ENCODE measurements around the gene PKDREJ. TPM values are rescaled to one million over a fixed set of nuclear protein-coding genes. Genes with fewer than 3 reads are reported as not detected.

PKDREJ gene
- total RNA-seq, 1 experiment from 2014 or later: 0.02 TPM

DNA sequence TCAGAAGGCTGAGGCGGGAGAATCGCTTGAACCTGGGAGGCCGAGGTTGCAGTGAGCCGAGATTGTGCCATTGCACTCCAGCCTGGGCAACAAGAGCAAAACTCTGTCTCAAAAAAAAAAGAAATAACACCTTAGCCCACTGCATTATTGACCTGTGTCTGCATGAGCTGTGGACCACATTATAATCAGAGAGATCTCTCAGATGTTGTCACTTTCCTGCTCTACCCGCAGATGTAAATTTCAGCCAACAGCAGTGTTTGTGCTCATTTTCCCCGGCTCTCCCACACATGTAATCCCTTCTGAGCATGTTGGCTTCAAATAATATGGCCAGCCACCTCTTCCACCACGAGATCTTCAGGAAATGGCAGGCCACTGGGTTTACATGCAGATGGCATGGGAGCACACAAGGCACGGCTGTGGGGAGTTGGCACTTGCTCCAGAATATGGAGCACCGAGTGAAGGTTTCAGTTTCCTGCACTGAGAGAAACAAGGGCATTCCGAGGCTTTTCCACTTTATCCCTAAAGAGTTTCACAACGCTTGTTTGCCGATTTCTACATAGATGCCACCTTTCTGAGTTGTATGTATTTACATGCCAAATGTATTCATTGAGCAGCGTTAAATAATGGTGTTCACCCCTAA is 32.8 kb downstream of the PKDREJ start:
- POLR2A ChIA-PET: no interaction called here
- Mint-ChIP-seq H3K4me1 (no peaks in the 10 kb centered on the region), H3K27me3 (ENCODE audit: low read depth) (no peaks in the 10 kb centered on the region), H3K9me3 (peaks cover 6% of the 10 kb centered on the region), H3K4me3 (no peak overlapping the region), H3K27ac (no peak overlapping the region; the same call in 1 of the 2 replicates), H3K36me3 (peaks cover 3% of the 10 kb centered on the region; the same call in 1 of the 2 replicates)
- CTCF ChIA-PET: no interaction called here
- ATAC-seq (no peak), DNase-seq (ENCODE audit: low spot score) (no peak)
- no peak for TF ChIP-seq ZNF317 (CRISPR knock-in tag; IDR thresholded peaks at IDR 0.05; ENCODE audit: borderline replicate concordance, low read depth)

DNA sequence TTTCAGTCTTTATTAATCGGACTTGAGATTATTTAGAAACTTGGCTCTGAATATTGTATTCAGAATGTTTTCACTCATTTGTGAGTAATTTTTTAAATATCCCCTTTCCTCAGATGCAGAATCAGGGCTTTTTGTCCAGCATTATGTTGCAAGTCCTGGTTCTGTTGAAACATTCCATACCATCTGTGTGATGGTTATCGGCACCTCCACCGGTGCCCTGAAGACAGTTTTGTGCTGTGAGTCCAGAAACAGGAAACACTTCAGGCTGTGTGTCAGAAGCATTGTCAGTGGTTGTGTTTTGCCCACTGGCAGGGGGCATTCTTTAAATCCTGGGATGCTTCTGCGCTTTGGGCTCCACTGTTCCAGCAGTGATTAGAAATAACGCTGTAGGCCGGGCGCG is 33.4 kb downstream of the PKDREJ start:
- TF ChIP-seq ATF1 (CRISPR knock-in tag; IDR thresholded peaks at IDR 0.05) (no peak), FOXJ3 (CRISPR knock-in tag; IDR thresholded peaks at IDR 0.05; ENCODE audit: borderline replicate concordance) (no peak), ZNF416 (CRISPR knock-in tag; IDR thresholded peaks at IDR 0.05) (no peak)
- TF ChIP-seq, protein P1, sequence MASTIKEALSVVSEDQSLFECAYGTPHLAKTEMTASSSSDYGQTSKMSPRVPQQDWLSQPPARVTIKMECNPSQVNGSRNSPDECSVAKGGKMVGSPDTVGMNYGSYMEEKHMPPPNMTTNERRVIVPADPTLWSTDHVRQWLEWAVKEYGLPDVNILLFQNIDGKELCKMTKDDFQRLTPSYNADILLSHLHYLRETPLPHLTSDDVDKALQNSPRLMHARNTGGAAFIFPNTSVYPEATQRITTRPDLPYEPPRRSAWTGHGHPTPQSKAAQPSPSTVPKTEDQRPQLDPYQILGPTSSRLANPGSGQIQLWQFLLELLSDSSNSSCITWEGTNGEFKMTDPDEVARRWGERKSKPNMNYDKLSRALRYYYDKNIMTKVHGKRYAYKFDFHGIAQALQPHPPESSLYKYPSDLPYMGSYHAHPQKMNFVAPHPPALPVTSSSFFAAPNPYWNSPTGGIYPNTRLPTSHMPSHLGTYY (CRISPR knock-in tag; IDR thresholded peaks at IDR 0.05): no peak
- TF ChIP-seq, protein P2, sequence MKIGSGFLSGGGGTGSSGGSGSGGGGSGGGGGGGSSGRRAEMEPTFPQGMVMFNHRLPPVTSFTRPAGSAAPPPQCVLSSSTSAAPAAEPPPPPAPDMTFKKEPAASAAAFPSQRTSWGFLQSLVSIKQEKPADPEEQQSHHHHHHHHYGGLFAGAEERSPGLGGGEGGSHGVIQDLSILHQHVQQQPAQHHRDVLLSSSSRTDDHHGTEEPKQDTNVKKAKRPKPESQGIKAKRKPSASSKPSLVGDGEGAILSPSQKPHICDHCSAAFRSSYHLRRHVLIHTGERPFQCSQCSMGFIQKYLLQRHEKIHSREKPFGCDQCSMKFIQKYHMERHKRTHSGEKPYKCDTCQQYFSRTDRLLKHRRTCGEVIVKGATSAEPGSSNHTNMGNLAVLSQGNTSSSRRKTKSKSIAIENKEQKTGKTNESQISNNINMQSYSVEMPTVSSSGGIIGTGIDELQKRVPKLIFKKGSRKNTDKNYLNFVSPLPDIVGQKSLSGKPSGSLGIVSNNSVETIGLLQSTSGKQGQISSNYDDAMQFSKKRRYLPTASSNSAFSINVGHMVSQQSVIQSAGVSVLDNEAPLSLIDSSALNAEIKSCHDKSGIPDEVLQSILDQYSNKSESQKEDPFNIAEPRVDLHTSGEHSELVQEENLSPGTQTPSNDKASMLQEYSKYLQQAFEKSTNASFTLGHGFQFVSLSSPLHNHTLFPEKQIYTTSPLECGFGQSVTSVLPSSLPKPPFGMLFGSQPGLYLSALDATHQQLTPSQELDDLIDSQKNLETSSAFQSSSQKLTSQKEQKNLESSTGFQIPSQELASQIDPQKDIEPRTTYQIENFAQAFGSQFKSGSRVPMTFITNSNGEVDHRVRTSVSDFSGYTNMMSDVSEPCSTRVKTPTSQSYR (CRISPR knock-in tag; IDR thresholded peaks at IDR 0.05): no peak
- TF ChIP-seq, protein P3, sequence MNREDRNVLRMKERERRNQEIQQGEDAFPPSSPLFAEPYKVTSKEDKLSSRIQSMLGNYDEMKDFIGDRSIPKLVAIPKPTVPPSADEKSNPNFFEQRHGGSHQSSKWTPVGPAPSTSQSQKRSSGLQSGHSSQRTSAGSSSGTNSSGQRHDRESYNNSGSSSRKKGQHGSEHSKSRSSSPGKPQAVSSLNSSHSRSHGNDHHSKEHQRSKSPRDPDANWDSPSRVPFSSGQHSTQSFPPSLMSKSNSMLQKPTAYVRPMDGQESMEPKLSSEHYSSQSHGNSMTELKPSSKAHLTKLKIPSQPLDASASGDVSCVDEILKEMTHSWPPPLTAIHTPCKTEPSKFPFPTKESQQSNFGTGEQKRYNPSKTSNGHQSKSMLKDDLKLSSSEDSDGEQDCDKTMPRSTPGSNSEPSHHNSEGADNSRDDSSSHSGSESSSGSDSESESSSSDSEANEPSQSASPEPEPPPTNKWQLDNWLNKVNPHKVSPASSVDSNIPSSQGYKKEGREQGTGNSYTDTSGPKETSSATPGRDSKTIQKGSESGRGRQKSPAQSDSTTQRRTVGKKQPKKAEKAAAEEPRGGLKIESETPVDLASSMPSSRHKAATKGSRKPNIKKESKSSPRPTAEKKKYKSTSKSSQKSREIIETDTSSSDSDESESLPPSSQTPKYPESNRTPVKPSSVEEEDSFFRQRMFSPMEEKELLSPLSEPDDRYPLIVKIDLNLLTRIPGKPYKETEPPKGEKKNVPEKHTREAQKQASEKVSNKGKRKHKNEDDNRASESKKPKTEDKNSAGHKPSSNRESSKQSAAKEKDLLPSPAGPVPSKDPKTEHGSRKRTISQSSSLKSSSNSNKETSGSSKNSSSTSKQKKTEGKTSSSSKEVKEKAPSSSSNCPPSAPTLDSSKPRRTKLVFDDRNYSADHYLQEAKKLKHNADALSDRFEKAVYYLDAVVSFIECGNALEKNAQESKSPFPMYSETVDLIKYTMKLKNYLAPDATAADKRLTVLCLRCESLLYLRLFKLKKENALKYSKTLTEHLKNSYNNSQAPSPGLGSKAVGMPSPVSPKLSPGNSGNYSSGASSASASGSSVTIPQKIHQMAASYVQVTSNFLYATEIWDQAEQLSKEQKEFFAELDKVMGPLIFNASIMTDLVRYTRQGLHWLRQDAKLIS (CRISPR knock-in tag; IDR thresholded peaks at IDR 0.05; ENCODE audit: borderline replicate concordance): no peak
- TF ChIP-seq, protein P4, sequence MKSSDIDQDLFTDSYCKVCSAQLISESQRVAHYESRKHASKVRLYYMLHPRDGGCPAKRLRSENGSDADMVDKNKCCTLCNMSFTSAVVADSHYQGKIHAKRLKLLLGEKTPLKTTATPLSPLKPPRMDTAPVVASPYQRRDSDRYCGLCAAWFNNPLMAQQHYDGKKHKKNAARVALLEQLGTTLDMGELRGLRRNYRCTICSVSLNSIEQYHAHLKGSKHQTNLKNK (CRISPR knock-in tag; IDR thresholded peaks at IDR 0.05): no peak
- Mint-ChIP-seq H3K27ac (no peak overlapping the region), H3K4me1 (no peaks in the 10 kb centered on the region), H3K27me3 (ENCODE audit: low read depth) (no peaks in the 10 kb centered on the region), H3K4me3 (no peak overlapping the region), H3K9me3 (peaks cover 6% of the 10 kb centered on the region), H3K36me3 (peaks cover 3% of the 10 kb centered on the region; the same call in 1 of the 2 replicates)
- ChIA-PET CTCF (no interaction called here), POLR2A (no interaction called here)
- no peak for ATAC-seq
- no peak for DNase-seq (ENCODE audit: low spot score)

DNA sequence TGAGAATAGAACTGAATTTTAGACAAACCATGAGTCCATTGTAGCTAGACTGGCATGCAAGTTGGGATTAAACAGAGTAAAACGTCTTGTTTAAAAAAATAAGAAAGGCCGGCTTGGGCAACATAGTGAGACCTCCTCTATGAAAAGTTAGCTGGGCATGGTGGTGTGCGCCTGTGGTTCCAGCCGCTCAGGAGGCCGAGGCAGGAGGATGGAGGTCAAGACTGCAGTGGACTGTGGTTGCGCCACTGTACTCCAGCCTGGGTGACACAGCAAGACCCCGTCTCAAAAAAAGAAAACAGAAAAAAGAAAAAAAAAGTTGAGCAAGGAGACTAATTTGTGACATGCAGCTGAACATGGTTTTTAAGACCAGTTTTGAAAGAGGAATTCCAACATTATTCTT is 36.6 kb downstream of the PKDREJ start:
- Mint-ChIP-seq H3K4me1 (peaks cover 3% of the 10 kb centered on the region), H3K27ac (no peak overlapping the region), H3K36me3 (peaks cover 3% of the 10 kb centered on the region; the same call in 1 of the 2 replicates), H3K9me3 (peaks cover 6% of the 10 kb centered on the region), H3K27me3 (ENCODE audit: low read depth) (no peaks in the 10 kb centered on the region), H3K4me3 (no peak overlapping the region)
- ChIA-PET CTCF (no interaction called here), POLR2A (no interaction called here)
- ATAC-seq (no peak), DNase-seq (ENCODE audit: low spot score) (no peak)
- TF ChIP-seq TCF7 (CRISPR knock-in tag; IDR thresholded peaks at IDR 0.05; ENCODE audit: low read depth) (no peak), NFYB (CRISPR knock-in tag; conservative IDR thresholded peaks at IDR 0.05; ENCODE audit: low read depth) (no peak), ZNF317 (CRISPR knock-in tag; IDR thresholded peaks at IDR 0.05; ENCODE audit: borderline replicate concordance, low read depth) (no peak), EMX1 (CRISPR knock-in tag; IDR thresholded peaks at IDR 0.05) (no peak), ZNF423 (CRISPR knock-in tag; IDR thresholded peaks at IDR 0.05) (no peak), ZNF138 (CRISPR knock-in tag; conservative IDR thresholded peaks at IDR 0.05) (no peak), TEAD4 (CRISPR knock-in tag; IDR thresholded peaks at IDR 0.05) (no peak), IRF2 (CRISPR knock-in tag; IDR thresholded peaks at IDR 0.05; ENCODE audit: borderline replicate concordance, low read depth) (no peak), MXD4 (CRISPR knock-in tag; IDR thresholded peaks at IDR 0.05; ENCODE audit: borderline replicate concordance) (no peak)
- TF ChIP-seq, protein P5, sequence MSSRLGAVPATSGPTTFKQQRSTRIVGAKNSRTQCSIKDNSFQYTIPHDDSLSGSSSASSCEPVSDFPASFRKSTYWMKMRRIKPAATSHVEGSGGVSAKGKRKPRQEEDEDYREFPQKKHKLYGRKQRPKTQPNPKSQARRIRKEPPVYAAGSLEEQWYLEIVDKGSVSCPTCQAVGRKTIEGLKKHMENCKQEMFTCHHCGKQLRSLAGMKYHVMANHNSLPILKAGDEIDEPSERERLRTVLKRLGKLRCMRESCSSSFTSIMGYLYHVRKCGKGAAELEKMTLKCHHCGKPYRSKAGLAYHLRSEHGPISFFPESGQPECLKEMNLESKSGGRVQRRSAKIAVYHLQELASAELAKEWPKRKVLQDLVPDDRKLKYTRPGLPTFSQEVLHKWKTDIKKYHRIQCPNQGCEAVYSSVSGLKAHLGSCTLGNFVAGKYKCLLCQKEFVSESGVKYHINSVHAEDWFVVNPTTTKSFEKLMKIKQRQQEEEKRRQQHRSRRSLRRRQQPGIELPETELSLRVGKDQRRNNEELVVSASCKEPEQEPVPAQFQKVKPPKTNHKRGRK (CRISPR knock-in tag; IDR thresholded peaks at IDR 0.05; ENCODE audit: borderline replicate concordance): no peak
- TF ChIP-seq, protein P6, sequence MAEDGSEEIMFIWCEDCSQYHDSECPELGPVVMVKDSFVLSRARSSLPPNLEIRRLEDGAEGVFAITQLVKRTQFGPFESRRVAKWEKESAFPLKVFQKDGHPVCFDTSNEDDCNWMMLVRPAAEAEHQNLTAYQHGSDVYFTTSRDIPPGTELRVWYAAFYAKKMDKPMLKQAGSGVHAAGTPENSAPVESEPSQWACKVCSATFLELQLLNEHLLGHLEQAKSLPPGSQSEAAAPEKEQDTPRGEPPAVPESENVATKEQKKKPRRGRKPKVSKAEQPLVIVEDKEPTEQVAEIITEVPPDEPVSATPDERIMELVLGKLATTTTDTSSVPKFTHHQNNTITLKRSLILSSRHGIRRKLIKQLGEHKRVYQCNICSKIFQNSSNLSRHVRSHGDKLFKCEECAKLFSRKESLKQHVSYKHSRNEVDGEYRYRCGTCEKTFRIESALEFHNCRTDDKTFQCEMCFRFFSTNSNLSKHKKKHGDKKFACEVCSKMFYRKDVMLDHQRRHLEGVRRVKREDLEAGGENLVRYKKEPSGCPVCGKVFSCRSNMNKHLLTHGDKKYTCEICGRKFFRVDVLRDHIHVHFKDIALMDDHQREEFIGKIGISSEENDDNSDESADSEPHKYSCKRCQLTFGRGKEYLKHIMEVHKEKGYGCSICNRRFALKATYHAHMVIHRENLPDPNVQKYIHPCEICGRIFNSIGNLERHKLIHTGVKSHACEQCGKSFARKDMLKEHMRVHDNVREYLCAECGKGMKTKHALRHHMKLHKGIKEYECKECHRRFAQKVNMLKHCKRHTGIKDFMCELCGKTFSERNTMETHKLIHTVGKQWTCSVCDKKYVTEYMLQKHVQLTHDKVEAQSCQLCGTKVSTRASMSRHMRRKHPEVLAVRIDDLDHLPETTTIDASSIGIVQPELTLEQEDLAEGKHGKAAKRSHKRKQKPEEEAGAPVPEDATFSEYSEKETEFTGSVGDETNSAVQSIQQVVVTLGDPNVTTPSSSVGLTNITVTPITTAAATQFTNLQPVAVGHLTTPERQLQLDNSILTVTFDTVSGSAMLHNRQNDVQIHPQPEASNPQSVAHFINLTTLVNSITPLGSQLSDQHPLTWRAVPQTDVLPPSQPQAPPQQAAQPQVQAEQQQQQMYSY (CRISPR knock-in tag; IDR thresholded peaks at IDR 0.05): no peak
